BLaER1 treated with 17β-estradiol and CSF1 and Interleukin-3, amounts not matched to agents 10 nM and 100 nM (cell line): Measurements from ENCODE around the gene KIF16B.

ENCODE experiments used
- H3K27ac ChIP-seq, 11 experiments: shearing (Covaris generic); formaldehyde crosslinking; 2 replicates each; pipeline ENCODE4 v1.8.1; 2022
- H3K27me3 ChIP-seq, 11 experiments: shearing (Covaris generic); formaldehyde crosslinking; 2 replicates each; pipeline ENCODE4 v1.8.1; 2022
- H3K36me3 ChIP-seq, 11 experiments: shearing (Covaris generic); formaldehyde crosslinking; 2 replicates each; pipeline ENCODE4 v1.8.1; 2022
- H3K4me1 ChIP-seq, 10 experiments: shearing (Covaris generic); formaldehyde crosslinking; 2 replicates each; pipeline ENCODE4 v1.8.1; 2022
- H3K4me2 ChIP-seq, 11 experiments: shearing (Covaris generic); formaldehyde crosslinking; 2 replicates each; pipeline ENCODE4 v1.8.1; 2022
- H3K4me3 ChIP-seq, 10 experiments: shearing (Covaris generic); formaldehyde crosslinking; 2 replicates each; pipeline ENCODE4 v1.8.1; 2022
- H3K9ac ChIP-seq, 11 experiments: shearing (Covaris generic); formaldehyde crosslinking; 2 replicates each; pipeline ENCODE4 v1.8.1; 2022
- H3K9me3 ChIP-seq, 11 experiments: shearing (Covaris generic); formaldehyde crosslinking; replicated peaks in 1 of 11; 2 replicates each; pipeline ENCODE4 v1.8.1; 2022
- H4K20me1 ChIP-seq, 11 experiments: shearing (Covaris generic); formaldehyde crosslinking; 2 replicates each; pipeline ENCODE4 v1.8.1; 2022
- Cebpa-rat ChIP-seq, 11 experiments: shearing (Covaris generic); IDR thresholded peaks; 2 replicates each; pipeline ENCODE4 v1.8.1; 2022

The KIF16B gene

DNA sequence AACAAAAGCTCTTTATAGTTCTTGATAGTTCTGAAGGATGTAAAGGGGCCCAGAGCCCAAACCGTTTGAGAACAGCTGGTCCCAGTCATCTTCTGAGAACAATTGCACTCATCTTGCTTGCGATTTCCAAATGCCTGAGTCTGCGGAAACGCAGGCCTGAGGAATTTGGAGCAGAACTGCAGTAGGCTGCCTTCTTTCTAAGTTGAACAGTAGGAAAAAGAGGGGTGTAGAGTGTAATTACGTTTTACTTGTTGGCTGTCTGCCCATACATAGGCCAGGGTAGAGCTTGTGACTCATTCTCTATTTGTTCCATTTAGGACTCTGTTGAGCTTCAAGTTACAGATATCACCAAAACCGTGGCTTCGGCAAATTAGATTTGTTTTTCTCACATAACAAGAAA, 42.0 kb upstream of the KIF16B start:
- Histone ChIP-seq H3K9ac (no peak overlapping the region), H4K20me1 (no peaks in the 10 kb centered on the region), H3K36me3 (no peaks in the 10 kb centered on the region), H3K27me3 (no peaks in the 10 kb centered on the region), H3K4me1 (peaks cover 4 to 50% (median 18%) of the 10 kb centered on the region in 10 experiments; a peak in 15 of 20 replicates), H3K27ac (no peak overlapping the region), H3K9me3 (peaks cover 7 to 42% (median 31%) of the 10 kb centered on the region in 11 experiments; a peak in 19 of 22 replicates), H3K4me2 (peak overlapping the region in 1 of 11 experiments; percentile 22; a peak in 1 of 22 replicates), H3K4me3 (no peak overlapping the region)
- no peak for TF ChIP-seq Cebpa-rat (IDR thresholded peaks at IDR 0.05)

DNA sequence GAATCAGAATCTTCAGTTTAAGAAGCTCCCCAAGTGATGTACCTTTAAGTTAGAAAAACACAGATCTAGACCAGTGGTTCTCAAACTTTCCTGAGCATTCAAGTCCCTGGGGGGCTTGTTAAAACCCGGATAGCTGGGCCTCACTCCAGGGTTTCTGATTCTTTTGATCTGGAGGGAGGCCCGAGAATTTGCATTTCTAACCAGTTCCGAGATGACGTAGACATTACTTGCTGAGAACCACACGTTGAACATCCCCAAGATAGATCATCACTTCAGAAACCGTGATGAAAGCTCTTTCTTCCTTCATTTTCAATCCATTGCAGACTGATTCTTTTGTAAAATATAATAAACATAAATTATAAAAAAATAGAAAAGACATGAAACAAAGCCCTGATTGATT, 40.7 kb upstream of the KIF16B start:
- TF ChIP-seq Cebpa-rat (IDR thresholded peaks at IDR 0.05), result no peak
- no peaks in the 10 kb centered on the region for H4K20me1 ChIP-seq
- H3K27me3 ChIP-seq, result no peaks in the 10 kb centered on the region
- no peak overlapping the region for H3K4me3 ChIP-seq
- peak overlapping the region in 5 of 11 experiments; percentile 18 to 49 (median 40); a peak in 9 of 22 replicates for H3K4me2 ChIP-seq
- H3K36me3 ChIP-seq, result no peaks in the 10 kb centered on the region
- peaks cover 7 to 37% (median 26%) of the 10 kb centered on the region in 11 experiments; a peak in 19 of 22 replicates for H3K9me3 ChIP-seq
- no peak overlapping the region for H3K9ac ChIP-seq
- H3K4me1 ChIP-seq, result peaks cover 4 to 63% (median 19%) of the 10 kb centered on the region in 10 experiments; a peak in 16 of 20 replicates
- H3K27ac ChIP-seq, result no peak overlapping the region

DNA sequence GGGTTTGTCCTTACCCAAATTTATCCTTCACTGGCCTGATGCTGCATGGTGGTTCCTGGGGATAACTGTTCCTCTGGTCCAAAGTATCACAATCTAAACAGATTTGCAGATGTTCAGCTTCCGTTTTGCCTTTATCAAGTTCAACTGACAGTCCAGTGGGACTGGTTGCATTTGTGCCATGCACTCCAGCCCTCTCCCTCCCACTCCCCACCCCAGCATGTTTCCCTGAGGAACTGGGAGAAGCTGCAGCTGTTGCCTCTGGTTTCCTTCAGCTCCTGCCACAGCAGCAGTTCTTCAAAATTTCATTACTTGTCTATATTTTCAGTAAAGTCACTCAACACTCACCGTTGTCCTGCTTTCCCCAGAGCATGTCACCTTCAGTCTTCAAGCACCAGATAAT, 39.5 kb upstream of the KIF16B start:
- no peak overlapping the region for H3K9ac ChIP-seq
- no peak overlapping the region for H3K4me3 ChIP-seq
- no peak for TF ChIP-seq Cebpa-rat (IDR thresholded peaks at IDR 0.05)
- H3K27me3 ChIP-seq, result no peaks in the 10 kb centered on the region
- H3K4me1 ChIP-seq, result peaks cover 8 to 75% (median 27%) of the 10 kb centered on the region in 10 experiments; a peak in 17 of 20 replicates
- H3K9me3 ChIP-seq, result peaks cover 7 to 24% (median 15%) of the 10 kb centered on the region in 11 experiments; a peak in 19 of 22 replicates
- no peak overlapping the region for H3K27ac ChIP-seq
- no peaks in the 10 kb centered on the region for H3K36me3 ChIP-seq
- H4K20me1 ChIP-seq, result no peaks in the 10 kb centered on the region
- H3K4me2 ChIP-seq, result peak overlapping the region in 6 of 11 experiments; percentile 14 to 41 (median 38); a peak in 10 of 22 replicates

DNA sequence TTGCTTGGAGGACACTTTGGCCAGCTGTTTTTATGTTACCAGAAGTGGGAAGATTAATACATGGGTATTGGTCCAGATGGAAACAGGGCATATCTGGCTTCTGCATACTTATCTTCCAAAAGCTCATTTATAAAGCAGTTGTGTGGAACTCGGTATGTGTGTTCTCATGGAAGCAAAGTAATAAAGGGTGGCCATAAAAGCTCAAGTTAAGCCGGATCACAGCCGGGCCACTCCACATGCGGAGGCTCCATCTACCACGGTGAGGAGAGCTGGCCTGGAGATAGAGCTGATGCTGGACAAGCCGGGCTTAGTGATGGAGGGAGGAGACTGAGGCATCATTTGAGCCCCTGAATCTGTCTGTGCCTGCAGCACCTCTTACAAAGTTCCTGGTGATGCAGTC, 38.6 kb upstream of the KIF16B start:
- H3K4me3 ChIP-seq, result no peak overlapping the region
- no peak overlapping the region for H3K27ac ChIP-seq
- no peaks in the 10 kb centered on the region for H3K27me3 ChIP-seq
- peaks cover 8 to 69% (median 29%) of the 10 kb centered on the region in 10 experiments; a peak in 17 of 20 replicates for H3K4me1 ChIP-seq
- H3K9me3 ChIP-seq, result peaks cover 0 to 15% (median 6%) of the 10 kb centered on the region in 11 experiments; a peak in 18 of 22 replicates
- TF ChIP-seq Cebpa-rat (IDR thresholded peaks at IDR 0.05), result no peak
- no peaks in the 10 kb centered on the region for H4K20me1 ChIP-seq
- no peak overlapping the region for H3K4me2 ChIP-seq
- H3K9ac ChIP-seq, result no peak overlapping the region
- H3K36me3 ChIP-seq, result no peaks in the 10 kb centered on the region

DNA sequence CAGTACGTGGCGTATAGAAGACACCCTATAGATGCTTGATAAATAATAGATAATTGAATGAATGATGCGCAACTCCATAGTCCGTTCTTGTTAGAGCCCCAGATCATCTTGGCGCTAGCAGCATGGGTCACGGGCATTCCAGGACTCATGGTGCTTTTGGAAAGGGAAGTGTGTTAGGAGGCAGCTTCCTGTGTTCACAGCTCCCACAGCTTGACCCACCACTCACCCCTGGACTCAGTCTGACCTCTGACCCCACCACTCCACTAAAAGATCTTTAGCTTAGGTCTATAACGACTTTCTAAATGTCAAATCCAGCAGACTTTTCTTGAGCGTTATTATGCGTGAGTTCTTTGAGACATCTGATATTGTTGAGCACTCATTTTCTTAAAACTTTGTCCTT, 35.8 kb upstream of the KIF16B start:
- Histone ChIP-seq H3K27ac (no peak overlapping the region), H3K4me2 (peak overlapping the region in 2 of 11 experiments; percentile 23 to 74; a peak in 3 of 22 replicates), H3K4me1 (peaks cover 6 to 51% (median 27%) of the 10 kb centered on the region in 10 experiments; a peak in 16 of 20 replicates), H3K27me3 (no peaks in the 10 kb centered on the region), H3K9me3 (peaks cover 0 to 4% (median 0%) of the 10 kb centered on the region in 11 experiments; a peak in 1 of 22 replicates), H3K9ac (no peak overlapping the region), H3K4me3 (no peak overlapping the region), H3K36me3 (no peaks in the 10 kb centered on the region), H4K20me1 (no peaks in the 10 kb centered on the region)
- TF ChIP-seq Cebpa-rat (IDR thresholded peaks at IDR 0.05), result no peak

DNA sequence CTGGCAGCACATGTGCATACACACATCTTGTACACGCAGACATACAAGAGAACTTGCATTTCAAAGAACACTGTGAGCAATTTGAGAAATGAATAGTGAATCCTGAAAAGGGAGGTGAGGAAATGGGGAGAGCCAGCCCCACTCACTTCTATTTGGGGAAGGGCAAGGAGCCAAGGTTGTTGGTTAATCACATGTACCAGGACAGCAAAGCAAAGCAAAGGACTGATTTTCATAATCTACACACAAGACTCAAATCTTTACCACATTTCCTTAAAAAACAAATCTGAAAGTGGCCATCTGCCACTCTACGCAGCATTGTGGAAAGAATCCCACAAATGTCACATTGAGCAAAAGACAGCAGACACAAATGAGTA, 35.0 kb upstream of the KIF16B start:
- H3K4me2 ChIP-seq, result peak overlapping the region; percentile 3 to 74 (median 28); a peak in 15 of 22 replicates
- H3K27me3 ChIP-seq, result no peaks in the 10 kb centered on the region
- peaks cover 0 to 4% (median 0%) of the 10 kb centered on the region in 11 experiments; a peak in 1 of 22 replicates for H3K9me3 ChIP-seq
- H3K9ac ChIP-seq, result no peak overlapping the region
- no peak overlapping the region for H3K4me3 ChIP-seq
- H3K36me3 ChIP-seq, result no peaks in the 10 kb centered on the region
- no peak for TF ChIP-seq Cebpa-rat (IDR thresholded peaks at IDR 0.05)
- peaks cover under 1 to 49% (median 21%) of the 10 kb centered on the region in 10 experiments; a peak in 16 of 20 replicates for H3K4me1 ChIP-seq
- H4K20me1 ChIP-seq, result no peaks in the 10 kb centered on the region
- H3K27ac ChIP-seq, result no peak overlapping the region

DNA sequence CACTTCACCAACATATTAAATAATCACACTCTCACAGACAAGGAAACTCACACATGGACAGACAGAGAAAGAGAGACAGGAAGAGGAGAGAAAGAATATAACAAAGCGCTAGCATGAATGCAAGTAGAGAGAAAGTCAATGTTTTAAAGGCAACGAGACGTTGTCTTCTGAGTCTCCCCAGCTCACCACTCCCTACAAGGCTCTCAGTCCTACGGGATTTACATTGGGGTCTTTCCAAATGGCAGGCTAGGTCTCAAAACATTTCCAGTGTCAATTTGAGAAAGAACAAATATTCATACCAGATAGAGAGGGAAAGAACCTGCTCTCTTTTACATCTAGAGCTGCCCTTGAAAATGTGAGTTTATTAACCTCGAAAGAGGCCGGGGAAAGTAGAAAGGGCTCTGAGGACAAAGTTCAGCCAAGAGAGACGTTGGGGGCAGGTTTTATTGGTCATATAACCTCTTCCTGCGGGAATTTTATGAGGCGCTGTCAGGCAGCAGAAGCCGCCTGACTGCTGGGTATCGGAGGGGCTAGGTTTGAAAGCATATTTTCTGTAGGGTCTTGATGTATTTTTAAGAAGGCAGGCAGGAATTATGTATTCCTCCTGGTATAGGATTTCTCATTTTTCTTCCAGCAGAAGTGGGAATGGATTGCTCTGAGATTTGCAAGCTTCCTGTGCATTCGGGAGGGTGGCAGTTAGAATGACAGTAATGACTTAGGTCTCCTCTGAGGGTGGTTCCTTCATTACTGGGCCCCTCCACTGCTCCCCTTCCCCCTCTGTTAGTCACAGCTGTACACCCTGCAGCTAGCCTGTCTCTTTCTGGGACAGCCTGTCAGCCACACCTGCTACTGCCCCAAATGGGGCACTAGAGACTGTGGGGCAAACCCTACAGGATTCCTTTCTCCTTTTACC, 34.4 kb upstream of the KIF16B start:
- H4K20me1 ChIP-seq, result no peaks in the 10 kb centered on the region
- peak overlapping the region; percentile 3 to 74 (median 28); a peak in 15 of 22 replicates for H3K4me2 ChIP-seq
- no peak overlapping the region for H3K9ac ChIP-seq
- no peaks in the 10 kb centered on the region for H3K36me3 ChIP-seq
- no peak overlapping the region for H3K27ac ChIP-seq
- no peak overlapping the region for H3K4me3 ChIP-seq
- H3K9me3 ChIP-seq, result peaks cover 0 to 4% (median 0%) of the 10 kb centered on the region in 11 experiments; a peak in 1 of 22 replicates
- peaks cover 0 to 43% (median 14%) of the 10 kb centered on the region in 10 experiments; a peak in 15 of 20 replicates for H3K4me1 ChIP-seq
- TF ChIP-seq Cebpa-rat (IDR thresholded peaks at IDR 0.05), result no peak
- H3K27me3 ChIP-seq, result no peaks in the 10 kb centered on the region

DNA sequence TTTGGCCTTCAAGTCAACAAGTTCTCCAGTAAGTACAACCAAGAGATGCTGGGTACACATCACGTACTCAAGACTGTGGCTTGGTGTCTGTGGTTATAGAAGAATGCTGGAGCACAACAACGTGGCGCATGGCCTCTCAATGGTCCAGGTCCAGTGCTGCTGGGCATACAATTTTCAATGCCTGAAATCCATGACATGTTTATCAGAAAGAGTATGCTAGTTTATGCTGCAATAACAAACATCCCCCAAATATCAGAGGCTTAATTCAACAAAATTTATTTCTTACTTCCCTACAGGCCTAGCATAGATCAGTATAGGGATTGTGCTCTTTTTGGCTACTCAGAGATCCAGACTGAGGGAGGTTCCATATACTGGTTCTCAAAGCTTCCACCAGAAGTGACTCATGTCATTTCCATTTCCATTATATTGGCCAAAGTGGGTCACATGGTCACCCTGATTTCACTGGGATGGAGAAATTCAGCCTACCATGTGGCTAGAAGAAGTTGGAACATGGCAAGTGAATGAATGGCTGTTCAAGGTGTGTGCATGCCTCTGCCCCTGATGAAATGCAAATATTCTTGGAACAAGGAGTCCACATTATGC, 33.3 kb upstream of the KIF16B start:
- Histone ChIP-seq H3K4me3 (no peak overlapping the region), H3K9me3 (peaks cover 0 to 4% (median 0%) of the 10 kb centered on the region in 11 experiments; a peak in 1 of 22 replicates), H3K27me3 (no peaks in the 10 kb centered on the region), H3K36me3 (no peaks in the 10 kb centered on the region), H3K9ac (no peak overlapping the region), H4K20me1 (no peaks in the 10 kb centered on the region), H3K4me2 (no peak overlapping the region), H3K4me1 (peaks cover 0 to 39% (median 11%) of the 10 kb centered on the region in 10 experiments; a peak in 16 of 20 replicates), H3K27ac (no peak overlapping the region)
- TF ChIP-seq Cebpa-rat (IDR thresholded peaks at IDR 0.05), result no peak

DNA sequence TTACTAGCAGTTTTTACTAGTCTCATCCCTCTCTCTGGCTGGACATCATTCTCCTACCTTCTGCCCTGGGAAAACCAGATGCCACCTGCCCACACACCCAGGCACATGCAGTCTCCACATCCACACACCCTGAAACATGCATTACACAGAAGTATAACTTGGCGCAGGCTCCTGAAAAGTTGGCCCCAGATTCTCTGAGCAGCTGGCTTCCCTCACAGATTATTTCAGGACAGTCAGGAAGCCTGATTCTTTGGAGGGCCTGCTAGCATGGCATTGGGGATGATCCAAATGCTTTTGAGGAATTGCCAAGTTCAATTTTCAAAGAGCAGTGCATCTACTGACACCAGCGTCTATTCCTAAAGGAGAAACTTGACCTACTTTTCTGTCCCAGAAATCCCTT, 27.8 kb upstream of the KIF16B start:
- H3K4me2 ChIP-seq, result peak overlapping the region in 7 of 11 experiments; percentile 1 to 61 (median 38); a peak in 13 of 22 replicates
- no peaks in the 10 kb centered on the region for H4K20me1 ChIP-seq
- TF ChIP-seq Cebpa-rat (IDR thresholded peaks at IDR 0.05), result no peak
- H3K27me3 ChIP-seq, result no peaks in the 10 kb centered on the region
- H3K9ac ChIP-seq, result no peak overlapping the region
- H3K27ac ChIP-seq, result no peak overlapping the region
- peaks cover 0 to 13% (median 7%) of the 10 kb centered on the region in 10 experiments; a peak in 10 of 20 replicates for H3K4me1 ChIP-seq
- H3K36me3 ChIP-seq, result no peaks in the 10 kb centered on the region
- H3K9me3 ChIP-seq, result no peaks in the 10 kb centered on the region
- no peak overlapping the region for H3K4me3 ChIP-seq
